Measurements from ENCODE around the gene NCMAP.

GRCh38 chr1:24656046-24656445 is 100.2 kb downstream of the NCMAP start:
- TF ChIP-seq CTCF (IDR thresholded peaks at IDR 0.05) (no peak), POLR2A (IDR thresholded peaks at IDR 0.05) (no peak)
